ENCODE data around the gene PAK1. TPM values are rescaled to one million over a fixed set of nuclear protein-coding genes. Genes with fewer than 3 reads are reported as not detected.

Gene PAK1
- total and polyA plus RNA-seq, 2 of the 4 experiments (the other 2 are of a cell fraction), result 34.3 to 60.6 TPM

DNA sequence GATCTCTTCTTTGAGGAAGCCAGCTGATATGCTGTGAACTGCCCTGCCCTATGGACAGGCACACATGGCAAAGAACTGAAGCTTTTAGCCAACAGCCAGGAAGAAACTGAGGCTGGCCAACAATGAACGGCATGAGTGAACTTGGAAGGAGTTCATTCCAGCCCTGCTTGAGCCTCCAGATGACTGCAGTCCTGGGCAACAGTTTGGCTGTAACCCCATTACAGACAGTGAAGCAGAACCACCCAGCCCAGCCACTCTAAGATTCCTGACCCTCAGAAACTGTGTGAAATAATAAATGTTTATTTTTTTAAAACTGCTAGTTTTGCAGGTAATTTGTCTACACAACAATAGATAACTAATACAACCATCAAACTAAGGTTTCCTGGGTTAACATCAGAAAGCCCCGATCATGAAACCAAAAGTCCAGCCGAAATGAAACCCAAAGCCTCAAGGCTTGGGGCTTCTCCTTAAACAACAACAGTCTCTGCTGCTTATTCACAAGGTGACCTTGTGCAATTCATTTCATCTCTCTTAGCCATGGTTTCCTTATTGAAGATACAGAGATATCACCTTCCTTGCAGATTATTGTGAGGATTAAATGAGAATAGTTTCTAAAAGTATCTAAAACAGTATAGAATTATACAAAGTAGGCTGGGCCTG, 31.4 kb downstream of the PAK1 start:
- Histone ChIP-seq H2BK15ac (ENCODE audit: low read depth, low read length) (no peak overlapping the region), H3K9me3 (ENCODE audit: control insufficient read depth, insufficient read depth, low read length) (no peaks in the 10 kb centered on the region), H4K20me1 (ENCODE audit: insufficient read depth, low read length) (no peaks in the 10 kb centered on the region), H2BK120ac (ENCODE audit: low read depth, low read length) (no peak overlapping the region), H3K27ac (ENCODE audit: insufficient read depth, low read length) (no peak overlapping the region), H4K91ac (ENCODE audit: insufficient read depth, low read depth, low read length) (no peak overlapping the region), H3K14ac (replicated peaks; ENCODE audit: low read depth, low read length) (no peak overlapping the region), H3K27me3 (ENCODE audit: control insufficient read depth, insufficient read depth, low read length) (peaks cover 26% of the 10 kb centered on the region), H4K5ac (ENCODE audit: low read depth, low read length) (no peak overlapping the region), H3K18ac (ENCODE audit: low read depth, low read length) (no peak overlapping the region), H2BK5ac (ENCODE audit: low read depth, low read length, poor library complexity, severe bottlenecking) (no peak overlapping the region), H2AFZ (replicated peaks; ENCODE audit: low read length, poor library complexity) (no peak overlapping the region), H2AK9ac (replicated peaks; ENCODE audit: low read depth, low read length, poor library complexity) (no peak overlapping the region), H3K4me1 (ENCODE audit: control insufficient read depth, insufficient read depth, low read length) (no peaks in the 10 kb centered on the region), H3K4me2 (ENCODE audit: low read depth, low read length) (no peak overlapping the region), H2BK20ac (ENCODE audit: low read depth, low read length) (no peak overlapping the region), H3K4me3 (ENCODE audit: insufficient read depth, low read depth, low read length) (no peak overlapping the region), H3K79me1 (ENCODE audit: low read depth in 1 of 2, low read length in 2 of 2) (no peaks in the 10 kb centered on the region), H3K9me1 (ENCODE audit: insufficient read depth, low read length) (no peaks in the 10 kb centered on the region), H4K8ac (ENCODE audit: low read depth in 2 of 2, low read length in 2 of 2) (no peak overlapping the region), H3K4ac (ENCODE audit: low read depth, low read length) (no peak overlapping the region), H3K36me3 (ENCODE audit: control insufficient read depth, insufficient read depth, low read length) (no peaks in the 10 kb centered on the region), H3K23ac (ENCODE audit: low read depth, low read length) (no peak overlapping the region), H2AK5ac (ENCODE audit: low read depth, low read length) (no peak overlapping the region), H3K56ac (ENCODE audit: extremely low read depth, insufficient read depth, low read length) (no peak overlapping the region), H3K9ac (ENCODE audit: low read depth, low read length) (no peak overlapping the region)
- ChIA-PET POLR2A (ENCODE audit: unreplicated experiment) (no interaction called here), CTCF (no interaction called here)
- TF ChIP-seq MAFK (IDR thresholded peaks at IDR 0.05; ENCODE audit: low read depth, low read length) (no peak), CHD1 (IDR thresholded peaks at IDR 0.05; ENCODE audit: low read depth, low read length) (no peak), SMC3 (IDR thresholded peaks at IDR 0.05; ENCODE audit: low read depth, low read length) (no peak), FOS (IDR thresholded peaks at IDR 0.05; ENCODE audit: low read depth, low read length) (no peak), CEBPB (IDR thresholded peaks at IDR 0.05; ENCODE audit: low read depth, low read length) (no peak), BHLHE40 (IDR thresholded peaks at IDR 0.05; ENCODE audit: low read depth, low read length) (no peak), NFE2L2 (IDR thresholded peaks at IDR 0.05; ENCODE audit: low read depth, low read length) (no peak), MAZ (IDR thresholded peaks at IDR 0.05; ENCODE audit: borderline replicate concordance, low read depth, low read length) (no peak)
- DNase-seq (no peak), ATAC-seq (ENCODE audit: low read depth) (no peak)
- in situ Hi-C loops (cut with MboI; ENCODE audit: low sequenced_read_pairs) (no loop called here), intact Hi-C loops (cut with micrococcal nuclease) (no loop called here), dilution Hi-C loops (cut with HindIII; ENCODE audit: low sequenced_read_pairs, unreplicated experiment) (no loop called here)
- WGBS, 2 experiments (ENCODE audit: extremely low coverage in 2 of 2, insufficient read length in 1 of 2), result no CpG with 5 or more reads among the region's 3 CpGs
- BruUV-seq (replicated peaks), result no TSS peak

Data from IMR-90 (cell line).